GM19025 (cell line): Measurements from ENCODE around the gene ARL4D.
A peak's percentile ranks its signal among the peaks of the same experiment; 100 is the strongest.
"Not testable (repeated sequence)": the region's sequence is repeated elsewhere in the genome, so short reads cannot be mapped to it uniquely, and the experiment has no call there.

ENCODE experiments used
- ATAC-seq: cut with Tn5 transposase; IDR thresholded peaks from one replicate; pipeline ENCODE4 v1.9.1; 2021; ENCODE audit warnings: mild to moderate bottlenecking, low read depth, moderate library complexity; ENCODE audit not compliant: unreplicated experiment

ARL4D gene

DNA sequence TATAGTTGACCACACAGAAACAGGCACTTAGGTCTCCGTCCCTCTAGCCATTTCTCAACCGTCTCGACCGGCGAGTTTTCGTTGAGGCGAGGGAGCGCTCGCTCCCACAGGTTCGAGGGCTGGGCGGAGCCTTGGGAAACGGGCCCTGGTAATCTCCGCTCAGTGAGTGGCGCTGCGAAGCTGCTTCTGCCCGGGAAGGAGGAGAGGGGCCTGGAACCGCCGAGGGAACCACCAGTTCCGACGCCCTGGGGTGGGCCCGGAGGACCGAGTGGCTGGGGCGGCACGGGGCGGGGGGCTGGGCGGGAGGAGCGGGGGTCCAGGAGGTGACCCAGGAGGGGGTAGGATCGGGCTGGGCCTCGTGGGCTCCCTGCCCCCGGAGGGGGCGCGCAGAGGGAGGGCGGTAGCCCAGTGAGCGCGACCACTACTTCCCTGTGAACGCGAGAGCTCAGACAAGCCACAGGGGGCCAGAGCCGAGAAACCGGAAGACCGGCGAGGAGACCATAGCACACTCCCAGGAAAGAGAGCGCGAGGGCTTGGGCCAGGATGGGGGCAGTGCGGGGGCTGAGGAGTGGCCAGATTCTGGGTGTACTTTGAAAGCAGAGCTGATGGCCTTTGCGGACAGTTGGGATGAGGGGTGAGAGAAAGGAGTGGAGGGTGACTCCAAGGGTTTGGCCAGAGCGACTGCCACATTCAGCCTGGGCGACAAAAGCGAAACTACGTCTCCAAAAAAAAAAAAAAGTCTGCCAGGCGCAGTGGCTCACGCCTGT, 29.9 kb upstream of the ARL4D start:
- ATAC-seq, result no peak

DNA sequence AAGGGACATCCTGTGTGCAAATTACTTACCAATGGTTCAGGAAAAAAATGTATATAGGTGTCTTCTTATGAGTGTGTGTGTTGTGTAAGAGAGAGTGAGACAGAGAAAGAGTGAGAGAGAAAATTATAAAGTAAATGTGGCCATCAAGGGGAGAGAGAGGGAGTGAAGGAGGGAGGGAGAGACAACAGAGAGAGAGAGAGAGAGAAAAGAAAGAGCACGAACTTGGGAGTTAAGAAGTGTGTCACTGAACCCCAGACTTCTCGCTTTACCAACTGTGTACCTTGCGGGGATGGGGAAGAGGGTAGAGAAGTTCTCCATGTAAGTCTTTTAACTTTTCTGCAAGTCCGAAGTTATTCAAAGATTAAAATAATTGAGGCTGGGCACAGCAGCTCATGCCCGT, 28.8 kb upstream of the ARL4D start:
- no peak for ATAC-seq

- no peak for ATAC-seq
Measured at GRCh38 chr17:43371227-43371821, 27.5 kb upstream of the ARL4D start.

GRCh38 chr17:43372273-43372911, 26.4 kb upstream of the ARL4D start:
- no peak for ATAC-seq

- ATAC-seq, result no peak
Measured at GRCh38 chr17:43373356-43373755, 25.4 kb upstream of the ARL4D start.

GRCh38 chr17:43375915-43376314, 22.9 kb upstream of the ARL4D start:
- not testable (repeated sequence) for ATAC-seq

DNA sequence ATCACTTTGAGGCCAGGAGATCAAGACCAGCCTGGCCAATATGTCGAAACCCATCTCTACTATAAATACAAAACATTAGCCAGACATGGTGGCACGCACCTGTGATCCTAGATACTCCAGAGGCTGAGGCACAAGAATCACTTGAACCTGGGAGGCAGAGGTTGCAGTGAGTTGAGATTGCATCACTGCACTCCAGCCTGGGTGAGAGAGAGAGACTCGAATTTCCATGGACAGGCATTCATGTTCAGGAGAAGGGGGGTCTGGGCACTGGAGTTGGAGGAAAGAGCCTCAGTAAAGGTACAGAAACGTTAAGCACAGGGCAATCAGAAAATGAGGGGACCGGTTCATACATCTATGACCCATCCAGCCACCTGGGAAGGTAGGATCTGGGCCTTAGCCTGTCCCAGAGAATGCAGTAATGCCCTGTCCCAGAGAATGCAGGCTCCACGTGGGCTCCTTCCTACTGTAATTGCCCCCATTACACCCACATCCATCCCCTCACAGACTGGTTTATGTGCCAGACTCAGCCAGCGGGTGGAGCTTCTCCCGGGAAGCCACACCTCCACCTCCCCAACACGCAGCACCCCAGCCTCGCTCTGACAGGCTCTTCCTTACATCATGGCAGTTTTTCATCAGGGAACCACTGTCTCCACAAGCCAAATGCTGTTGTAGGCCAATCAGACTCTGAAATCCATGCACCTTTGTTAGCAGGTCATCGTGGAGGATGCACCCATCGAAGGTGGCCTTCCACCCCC, 21.6 kb upstream of the ARL4D start:
- no peak for ATAC-seq

- ATAC-seq, result no peak
Measured at GRCh38 chr17:43378766-43379165, 20.0 kb upstream of the ARL4D start.

- no peak for ATAC-seq
Measured at GRCh38 chr17:43380307-43380706, 18.5 kb upstream of the ARL4D start.

DNA sequence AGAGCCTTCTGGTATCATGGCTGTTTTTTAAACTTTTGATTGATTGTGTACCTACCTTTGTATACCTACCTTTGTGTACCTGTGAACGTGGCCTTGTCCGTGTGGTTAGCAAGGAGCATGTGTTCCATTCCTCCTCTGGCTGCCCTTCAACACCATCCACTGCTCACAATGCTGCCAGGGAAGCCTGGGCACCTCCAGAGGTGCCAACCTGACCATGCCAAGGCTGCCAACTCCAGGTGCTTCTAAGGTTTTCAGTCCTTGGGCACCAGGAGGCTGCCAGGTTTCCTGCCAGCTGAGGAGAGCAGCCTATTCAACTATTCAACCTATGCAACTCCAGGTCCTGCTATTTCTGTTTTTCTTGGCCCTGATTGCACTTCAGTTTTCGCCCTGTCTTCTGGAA, 17.6 kb upstream of the ARL4D start:
- ATAC-seq, result no peak

GRCh38 chr17:43381621-43382020, 17.2 kb upstream of the ARL4D start:
- ATAC-seq, result no peak

DNA sequence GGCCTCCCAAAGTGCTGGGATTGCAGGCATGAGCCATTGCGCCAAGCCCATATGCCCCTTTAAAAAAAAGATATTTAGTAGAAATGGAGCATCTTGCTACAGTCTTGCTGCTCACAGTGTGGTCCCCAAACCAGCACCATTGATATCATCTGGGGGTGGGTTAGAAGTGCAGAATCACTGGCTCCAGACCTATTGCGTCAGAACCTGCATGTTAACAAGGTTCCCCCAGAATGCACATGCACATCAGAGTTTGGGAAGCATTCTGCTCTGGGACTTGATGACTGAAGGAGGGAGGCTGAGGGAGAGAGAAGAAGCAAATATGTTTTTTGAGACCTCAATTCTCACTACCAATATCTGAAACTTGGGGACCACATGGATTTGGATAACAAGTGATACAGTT, 16.0 kb upstream of the ARL4D start:
- ATAC-seq, result no peak

DNA sequence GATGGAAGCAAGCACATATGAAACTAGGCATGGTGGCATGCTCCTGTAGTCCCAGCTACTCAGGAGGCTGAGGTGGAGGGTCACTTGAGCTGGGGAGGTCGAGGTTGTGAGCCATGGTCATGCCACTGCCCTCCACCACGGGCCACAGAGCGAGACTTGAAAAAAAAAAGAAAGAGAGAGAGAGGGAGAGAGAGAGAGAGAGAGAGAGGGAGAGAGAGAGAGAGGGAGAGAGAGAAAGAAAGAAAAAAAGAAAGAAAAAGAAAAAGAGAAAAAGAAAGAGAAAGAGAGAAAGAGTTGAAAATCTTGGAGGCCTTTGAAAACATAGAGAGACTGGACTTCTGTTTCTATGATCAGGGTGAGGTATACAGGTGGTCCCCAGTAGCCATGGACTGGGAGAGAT, 15.4 kb upstream of the ARL4D start:
- no peak for ATAC-seq

GRCh38 chr17:43383826-43384475, 14.8 kb upstream of the ARL4D start:
- no peak for ATAC-seq

- ATAC-seq, result no peak
Measured at GRCh38 chr17:43384476-43384862, 14.3 kb upstream of the ARL4D start.

GRCh38 chr17:43385046-43385831, 13.6 kb upstream of the ARL4D start:
- ATAC-seq, result no peak

DNA sequence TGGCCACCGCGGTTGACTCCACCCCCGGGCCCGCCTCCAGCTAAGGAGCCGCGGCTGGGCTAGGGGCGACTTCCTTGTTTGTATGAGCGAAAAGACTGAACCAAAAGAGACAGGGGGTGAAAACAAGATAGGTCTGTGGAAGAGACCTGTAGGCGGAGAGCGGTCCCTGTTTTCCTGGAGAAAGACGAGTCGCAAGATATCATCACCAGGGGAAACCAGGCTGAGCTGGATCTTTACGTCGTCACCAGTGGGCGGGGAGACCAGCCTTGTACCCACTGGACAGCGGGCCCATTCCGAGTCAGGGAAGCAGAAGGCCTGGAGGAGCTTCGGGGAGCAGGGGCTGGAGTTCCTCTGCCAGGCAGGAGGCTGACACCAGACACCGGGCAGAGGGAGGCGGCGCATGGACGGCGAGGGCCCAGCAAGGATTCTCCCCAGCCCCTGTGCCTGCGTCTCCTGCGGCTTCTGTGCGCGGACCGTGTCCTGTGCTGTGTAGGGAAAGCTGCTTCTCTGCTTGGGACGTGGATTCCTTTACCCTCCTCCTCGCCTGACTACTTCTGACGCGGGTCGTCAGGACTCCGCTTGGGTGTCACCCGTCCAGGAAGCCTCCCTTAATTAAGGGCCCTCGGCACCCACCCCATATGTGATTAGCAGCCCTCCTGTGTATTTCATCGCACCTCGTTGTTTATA, 10.3 kb upstream of the ARL4D start:
- peak; percentile 82 for ATAC-seq

GRCh38 chr17:43389046-43389947, 9.5 kb upstream of the ARL4D start:
- no peak for ATAC-seq
